ENCODE data around the gene CERS2.
A peak's percentile ranks its signal among the peaks of the same experiment; 100 is the strongest.

CERS2 gene

GRCh38 chr1:150922519-150922975 lies 52.1 kb downstream of the CERS2 start:
- Histone ChIP-seq H3K36me3 (ENCODE audit: control insufficient read depth, insufficient read depth, low read length) (no peaks in the 10 kb centered on the region), H3K9me3 (ENCODE audit: control insufficient read depth, low read length) (no peaks in the 10 kb centered on the region), H3K4me3 (ENCODE audit: insufficient read depth, low read depth, low read length, poor library complexity, severe bottlenecking) (no peak overlapping the region), H3K4me1 (ENCODE audit: control insufficient read depth, insufficient read depth, low read length, poor library complexity, severe bottlenecking) (peaks cover 7% of the 10 kb centered on the region), H3K27ac (ENCODE audit: insufficient read depth, low read length, poor library complexity, severe bottlenecking) (no peak overlapping the region), H3K27me3 (replicated peaks; ENCODE audit: control insufficient read depth, insufficient read depth, low read length, poor library complexity, severe bottlenecking) (no peaks in the 10 kb centered on the region)
- DNase-seq, result peak; percentile 20 to 50 (median 39)

- Histone ChIP-seq H3K27ac (ENCODE audit: insufficient read depth, low read length, poor library complexity, severe bottlenecking) (no peak overlapping the region), H3K4me3 (ENCODE audit: insufficient read depth, low read depth, low read length, poor library complexity, severe bottlenecking) (no peak overlapping the region), H3K27me3 (replicated peaks; ENCODE audit: control insufficient read depth, insufficient read depth, low read length, poor library complexity, severe bottlenecking) (no peaks in the 10 kb centered on the region), H3K36me3 (ENCODE audit: control insufficient read depth, insufficient read depth, low read length) (no peaks in the 10 kb centered on the region), H3K4me1 (ENCODE audit: control insufficient read depth, insufficient read depth, low read length, poor library complexity, severe bottlenecking) (peaks cover 3% of the 10 kb centered on the region), H3K9me3 (ENCODE audit: control insufficient read depth, low read length) (no peaks in the 10 kb centered on the region)
- DNase-seq, result no peak
These were observed 57.2 kb downstream of the CERS2 start for GRCh38 chr1:150917387-150917786.
